H1 (cell line): ENCODE data around the gene CLEC19A. TPM values are rescaled to one million over a fixed set of nuclear protein-coding genes. Genes with fewer than 3 reads are reported as not detected.

ENCODE experiments used
- RBBP5 ChIP-seq: IDR thresholded peaks from 2 replicates; pipeline ENCODE4 v1.7.1; 2012; ENCODE audit warnings: low read depth, mild to moderate bottlenecking, inconsistent platforms, low read length, moderate library complexity, borderline replicate concordance
- polyA plus RNA-seq, 7 experiments: library from polyadenylated mRNA; depleted of rRNA in 3 of 7; stranded (reverse) in 5 of 7; unstranded in 2 of 7; fragments of >200 nt in 5 of 7; fragments of 200-250 nt in 2 of 7; gene quantifications; 1 replicate in 5 of 7; 2 replicates in 1 of 7; 4 replicates in 1 of 7; pipeline versions ENCODE4 v1.2.1 to v1.2.3, GENCODE V29; 2011 to 2013; ENCODE audit warnings: missing spikeins in 2 of 7, mixed read lengths in 2 of 7
- total RNA-seq: library from RNA; stranded (reverse); fragmentation: NEBNext Ultra II Directional; extraction: Animal tissue kit (Norgen Biotek cat#: 25700); gene quantifications from 2 replicates; pipeline ENCODE4 v1.2.1, GENCODE V29; 2021

CLEC19A gene
- total and polyA plus RNA-seq, 2 of the 8 experiments (the other 6 are each of a cell fraction or from before 2014, with no cell fraction given) = 0.35 to 0.88 TPM

- no peak for TF ChIP-seq RBBP5
- TF ChIP-seq, all 59 proteins: peak for 0
Measured at GRCh38 chr16:19274165-19274797, 11.2 kb upstream of the CLEC19A start (continued).
